ENCODE data around the gene B3GNT5.

B3GNT5 gene

DNA sequence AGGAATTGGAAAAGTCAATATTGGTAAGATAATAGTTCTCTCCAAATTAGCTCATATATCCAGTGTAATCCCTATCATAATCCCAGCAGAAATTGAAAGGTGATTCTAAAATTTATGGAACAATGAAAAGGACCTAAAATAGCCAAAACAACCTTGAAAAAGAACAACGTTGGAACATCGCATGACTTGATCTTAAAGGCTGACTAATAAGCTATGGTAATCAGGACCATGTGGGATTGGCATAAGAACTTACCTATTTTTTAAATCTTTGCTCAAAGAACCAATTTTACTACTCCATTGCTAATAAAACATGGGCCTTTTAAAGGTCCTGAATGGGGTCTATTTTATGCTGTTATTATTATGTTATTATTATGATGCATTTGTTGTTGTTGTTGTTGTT lies 40.9 kb downstream of the B3GNT5 start:
- DNase-seq (ENCODE audit: low read depth) = no peak

DNA sequence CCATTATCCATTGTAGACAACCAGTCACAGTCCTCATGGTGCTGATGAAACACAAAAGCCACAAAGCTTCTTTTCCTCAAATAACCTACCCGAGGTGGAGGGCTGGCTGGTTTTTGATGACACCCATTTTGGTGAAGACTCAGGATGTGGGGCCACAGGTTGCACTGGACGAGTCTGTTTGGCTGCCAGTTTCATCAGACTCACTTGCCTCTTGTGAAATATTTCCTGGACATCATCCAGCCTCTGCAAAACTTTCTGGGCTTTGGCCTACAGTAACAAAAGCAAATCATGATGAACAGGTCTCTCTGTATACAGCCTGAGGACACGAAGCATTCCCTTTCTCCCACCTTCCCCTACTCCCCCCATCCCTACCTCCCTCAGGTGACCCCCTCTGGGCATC lies 42.2 kb downstream of the B3GNT5 start:
- no peak for DNase-seq (ENCODE audit: low read depth)

DNA sequence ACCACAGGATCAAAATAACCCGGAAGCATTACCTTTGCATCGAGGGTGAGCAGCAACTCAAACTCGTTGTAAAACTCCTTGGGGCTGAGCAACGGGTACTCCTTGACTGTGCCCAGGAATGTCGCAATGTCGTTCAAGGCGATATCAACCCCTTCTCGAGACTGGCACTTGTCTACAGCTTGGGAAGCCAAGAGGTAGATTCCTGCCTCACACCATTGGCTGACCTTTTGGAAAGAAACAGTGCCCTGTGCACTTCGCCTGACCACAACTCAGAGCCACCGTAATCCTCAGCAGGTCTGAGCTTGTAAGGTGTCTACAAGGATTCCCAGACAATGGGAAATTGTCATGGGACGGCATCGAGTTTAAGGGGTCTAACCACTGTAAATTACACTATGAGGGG lies 43.9 kb downstream of the B3GNT5 start:
- DNase-seq (ENCODE audit: low read depth) = no peak

DNA sequence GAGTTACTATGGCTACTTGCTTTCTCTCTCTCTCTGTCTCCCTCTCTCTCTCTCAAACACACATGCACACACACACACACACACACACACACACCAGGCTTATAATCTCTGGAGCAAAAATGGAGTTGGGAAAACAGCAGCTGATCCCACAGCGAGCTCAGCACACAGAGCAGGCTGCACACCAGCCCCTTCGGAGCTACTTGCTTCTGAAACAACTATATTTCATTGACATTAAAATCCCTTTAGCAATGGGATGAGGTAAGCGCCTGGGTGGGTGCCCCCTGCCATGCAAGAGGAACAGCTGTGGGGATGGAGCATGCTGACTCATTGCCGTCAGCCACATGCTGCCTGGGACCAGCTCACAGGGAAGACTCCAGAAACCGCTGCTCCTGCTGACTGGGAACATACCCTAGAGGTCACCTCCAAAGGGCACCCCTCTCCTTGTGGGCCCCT lies 45.7 kb downstream of the B3GNT5 start:
- DNase-seq (ENCODE audit: low read depth) = no peak

DNA sequence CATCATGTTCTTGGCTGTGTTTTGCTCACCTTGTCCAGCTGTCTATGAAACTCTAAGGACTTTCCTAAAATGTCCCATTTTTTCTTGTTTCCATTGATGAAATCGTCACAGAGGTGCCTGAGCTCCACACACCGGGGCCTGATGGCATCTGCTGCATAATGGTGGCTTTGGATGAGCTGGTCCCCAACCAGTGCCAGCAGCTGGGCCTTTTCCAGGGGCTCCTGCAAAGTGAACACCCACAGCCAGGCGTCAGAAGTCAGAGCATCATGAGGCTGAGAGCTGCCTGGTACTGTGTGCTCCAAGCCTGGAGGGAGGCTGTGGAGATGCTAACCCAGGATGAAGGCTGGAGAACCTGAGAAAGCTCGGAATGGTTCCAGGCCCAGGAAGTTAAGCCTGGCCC lies 46.9 kb downstream of the B3GNT5 start:
- DNase-seq (ENCODE audit: low read depth) = no peak

DNA sequence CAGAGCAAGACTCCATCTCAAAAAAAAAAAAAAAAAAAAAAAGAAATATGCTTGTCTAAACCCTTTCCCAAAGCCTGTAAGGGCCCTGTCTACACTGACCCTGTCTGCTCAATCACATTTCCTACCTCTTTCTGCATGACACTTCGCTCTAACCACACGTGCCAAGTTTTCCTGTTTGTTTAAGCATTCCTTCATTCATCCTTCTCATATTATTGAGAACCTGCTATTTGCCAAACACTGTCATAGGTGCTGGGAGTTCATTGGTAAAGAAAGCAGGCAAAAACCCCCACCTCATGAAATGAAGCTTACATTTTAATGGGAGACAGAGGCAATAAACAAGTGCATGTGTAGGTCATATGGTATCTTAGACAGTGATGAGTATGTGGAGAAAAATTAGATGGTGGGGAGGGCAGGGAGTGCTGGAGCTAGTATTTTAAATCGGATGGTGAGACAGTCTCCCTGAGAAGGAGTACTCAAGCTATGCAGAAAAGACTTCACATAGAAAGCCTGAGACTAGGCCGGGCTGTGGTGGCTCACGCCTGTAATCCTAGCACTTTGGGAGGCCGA lies 48.0 kb downstream of the B3GNT5 start:
- DNase-seq (ENCODE audit: low read depth) = no peak

DNA sequence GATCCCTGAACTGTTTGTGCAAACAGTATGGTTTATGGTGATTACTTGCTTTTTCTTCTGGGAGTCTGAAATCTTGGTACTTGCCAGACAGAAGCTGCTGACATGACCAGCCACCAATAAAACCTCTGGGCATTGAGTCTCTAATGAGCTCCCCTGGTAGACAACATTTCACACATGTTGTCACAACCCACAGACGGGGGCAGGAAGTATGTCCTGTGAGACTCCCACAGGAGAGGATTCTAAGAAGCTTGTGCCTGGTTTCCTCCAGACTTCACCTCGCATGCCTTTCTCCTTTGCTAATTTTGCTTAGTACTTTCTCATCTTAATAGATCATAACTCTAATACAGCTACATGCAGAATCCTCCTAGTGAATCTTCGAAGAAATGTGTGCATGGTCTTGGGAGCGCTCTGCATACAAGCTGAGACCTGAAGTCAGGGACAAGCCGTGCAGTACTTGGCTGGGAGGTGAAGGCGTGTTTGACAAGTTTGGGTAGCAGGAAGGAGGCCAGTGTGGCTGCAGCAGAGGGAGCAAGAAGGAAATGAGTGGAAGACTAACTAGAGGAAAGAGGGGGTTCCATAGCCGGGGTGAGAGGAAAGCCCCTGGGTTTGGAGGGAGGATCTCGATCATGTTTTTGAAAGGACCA lies 49.0 kb downstream of the B3GNT5 start:
- no peak for DNase-seq (ENCODE audit: low read depth)

DNA sequence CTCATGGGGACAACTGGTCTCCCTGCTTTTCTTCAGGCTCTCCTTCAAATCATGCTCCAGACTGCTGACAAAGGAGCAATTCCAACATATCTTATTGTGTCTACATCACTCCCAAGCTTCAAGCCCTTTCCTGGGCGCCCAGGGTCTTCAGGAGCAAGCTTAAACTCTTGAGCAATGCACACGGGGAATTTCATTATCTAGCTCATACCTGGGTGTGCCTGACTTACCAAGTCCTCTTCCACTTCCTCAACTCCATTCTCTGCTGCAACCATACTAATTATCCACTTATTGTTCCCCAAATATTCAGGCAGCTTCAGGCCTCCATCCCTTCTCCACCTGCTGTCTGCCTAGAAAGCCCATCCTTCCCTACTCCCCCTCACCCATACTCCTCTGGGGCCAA lies 50.6 kb downstream of the B3GNT5 start:
- DNase-seq (ENCODE audit: low read depth) = no peak

DNA sequence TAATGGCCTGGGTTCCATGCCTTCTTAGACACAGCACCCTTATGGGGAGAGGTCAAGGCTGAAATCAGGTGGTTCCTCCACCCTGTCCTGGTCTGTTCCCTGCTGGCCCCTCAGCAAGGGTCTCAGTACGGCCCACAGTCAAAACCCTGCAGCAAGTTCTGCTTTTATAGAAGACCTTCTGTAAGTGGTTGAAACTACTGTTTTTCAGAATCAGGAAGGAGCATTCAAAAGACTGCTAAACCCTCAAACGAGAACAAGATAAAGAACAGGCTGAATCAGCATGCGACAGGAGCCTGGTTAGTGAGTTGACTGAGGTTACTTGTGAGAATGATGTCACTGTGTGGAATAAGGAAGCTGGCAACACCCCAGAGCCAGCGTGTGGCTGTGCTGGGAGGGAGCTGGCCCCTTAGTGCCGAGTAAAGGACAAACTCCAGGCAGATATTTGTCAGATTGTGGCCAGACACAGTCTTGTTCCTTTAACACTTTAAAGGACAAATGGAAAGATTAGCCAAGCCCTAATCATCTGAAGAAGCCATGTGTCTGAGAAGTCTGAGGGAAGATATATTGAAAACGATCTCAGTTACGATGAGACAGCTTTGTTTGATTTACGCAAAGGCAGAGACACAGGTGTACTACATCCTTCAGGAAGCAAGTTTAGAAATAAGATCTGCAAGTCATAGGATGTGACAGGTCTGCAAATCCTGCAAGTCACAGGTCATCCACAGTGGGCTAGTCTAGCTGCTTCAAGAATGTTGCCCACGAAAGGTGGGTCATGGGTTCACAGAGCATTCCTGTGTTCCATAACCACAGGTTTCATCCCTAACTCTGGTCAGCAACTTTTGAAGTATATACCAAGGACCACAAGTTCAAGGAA lies 54.0 kb downstream of the B3GNT5 start:
- peak; percentile 53 for DNase-seq (ENCODE audit: low read depth)

DNA sequence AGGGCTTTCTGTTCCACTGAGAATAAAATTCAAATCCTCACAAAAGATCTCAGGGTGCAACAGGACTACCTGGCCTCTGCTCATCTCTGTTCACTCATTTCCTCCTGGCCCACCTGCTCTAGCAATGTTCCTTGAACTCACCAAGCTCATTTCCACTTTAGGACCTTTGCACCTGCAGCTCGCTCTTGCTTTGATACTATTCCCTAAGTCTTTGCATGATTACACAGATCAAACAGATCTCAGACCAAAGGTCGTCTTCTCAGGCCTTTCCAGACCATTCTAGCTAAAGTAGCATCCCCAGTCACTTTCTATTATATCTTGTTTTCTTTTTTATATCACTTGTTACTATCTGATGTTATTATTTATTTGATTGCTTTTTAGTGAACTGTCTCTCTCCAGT lies 54.7 kb downstream of the B3GNT5 start:
- DNase-seq (ENCODE audit: low read depth) = no peak

DNA sequence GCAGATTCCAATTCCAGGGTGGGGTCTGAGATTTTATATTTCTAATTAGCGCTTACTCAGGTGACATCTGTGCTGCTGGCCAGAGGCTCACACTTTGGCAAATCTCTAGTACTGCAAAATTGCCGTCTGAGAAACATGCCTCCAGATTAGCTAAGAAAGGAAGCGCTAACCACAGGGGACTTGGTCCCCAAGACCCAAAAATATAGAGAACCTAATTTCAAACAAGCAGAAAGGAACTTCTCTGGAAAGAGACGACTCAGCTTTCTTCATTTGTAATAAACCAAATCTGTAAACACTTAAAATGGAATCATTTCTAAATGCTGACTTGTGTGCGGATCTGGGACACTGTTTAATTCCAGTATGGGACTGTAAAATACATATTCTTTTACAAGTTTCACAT lies 55.7 kb downstream of the B3GNT5 start:
- DNase-seq (ENCODE audit: low read depth) = no peak

DNA sequence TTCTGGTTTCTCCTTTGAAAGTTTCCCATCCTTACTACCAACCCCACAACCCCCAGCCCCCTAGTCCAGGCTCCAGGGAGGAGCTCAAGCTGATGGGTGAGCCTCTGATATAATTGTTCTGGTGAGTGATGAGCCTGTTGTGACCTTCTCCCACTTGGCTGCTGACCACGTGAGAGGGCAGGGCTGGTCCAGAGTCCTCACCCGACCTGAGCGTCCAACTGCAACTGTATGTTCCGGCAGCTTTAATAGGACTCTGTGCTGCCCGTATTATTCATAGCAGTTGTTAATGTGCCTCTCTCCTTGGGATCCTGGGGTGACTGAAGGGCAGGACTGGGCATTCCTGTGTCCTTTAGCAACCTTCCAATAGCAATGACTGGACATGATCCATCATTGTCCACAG lies 56.2 kb downstream of the B3GNT5 start:
- DNase-seq (ENCODE audit: low read depth) = no peak

DNA sequence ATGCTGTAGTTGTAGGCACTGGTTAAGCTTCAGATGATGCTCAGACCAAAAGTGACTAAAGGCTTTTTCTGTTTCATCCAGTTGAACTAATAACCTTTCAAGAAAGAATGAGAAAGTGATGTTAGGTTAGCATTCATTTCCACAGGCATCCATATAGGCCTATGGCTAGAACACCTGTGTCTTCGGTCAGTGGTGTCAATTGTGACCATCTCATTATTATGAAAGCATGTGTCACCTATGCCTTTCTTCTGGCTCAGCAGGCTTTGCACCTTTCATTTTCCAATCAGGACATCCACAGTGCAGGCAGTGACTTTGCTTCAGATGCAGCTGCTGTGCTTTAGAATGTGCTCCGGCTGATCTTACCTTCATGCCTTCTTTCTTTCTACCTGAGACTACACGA lies 57.9 kb downstream of the B3GNT5 start:
- no peak for DNase-seq (ENCODE audit: low read depth)

DNA sequence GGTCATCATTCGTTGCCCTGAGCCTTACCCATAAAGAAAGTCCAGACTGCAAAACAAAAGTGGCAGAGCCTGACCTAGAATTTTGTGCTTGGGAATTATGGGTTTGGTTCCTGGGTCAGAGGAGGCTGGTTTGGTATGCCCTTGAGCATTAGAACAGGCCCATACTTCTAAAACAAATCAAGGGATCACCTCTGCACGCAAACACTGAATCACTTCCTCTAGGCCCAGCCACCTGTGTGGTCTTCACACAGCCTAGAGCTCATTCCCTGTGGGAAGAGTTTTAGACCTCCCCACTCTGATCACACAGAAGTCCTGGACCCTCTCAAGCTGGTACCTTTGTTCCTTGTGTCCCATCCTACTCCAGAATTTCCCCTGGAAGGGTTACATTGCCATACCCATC lies 59.4 kb downstream of the B3GNT5 start:
- no peak for DNase-seq (ENCODE audit: low read depth)

DNA sequence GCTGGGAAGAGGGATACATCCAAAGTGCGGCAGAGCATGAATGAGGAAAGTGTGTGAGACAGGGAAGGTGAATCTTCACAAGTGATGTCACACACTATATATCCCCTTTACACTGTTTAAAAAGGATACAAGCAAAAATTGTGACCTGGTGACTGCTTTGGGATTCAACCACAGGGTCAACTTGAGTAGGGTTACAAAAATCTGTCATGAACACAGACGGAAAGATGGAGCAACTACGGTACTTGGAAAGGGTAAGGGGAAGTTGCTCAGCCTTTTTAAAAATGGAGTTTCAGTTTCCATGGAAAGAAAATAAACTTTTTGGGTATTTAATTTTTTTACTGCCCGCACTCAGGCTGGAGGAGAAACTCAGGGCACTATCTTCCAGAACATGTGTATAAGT lies 60.3 kb downstream of the B3GNT5 start:
- DNase-seq (ENCODE audit: low read depth) = no peak

DNA sequence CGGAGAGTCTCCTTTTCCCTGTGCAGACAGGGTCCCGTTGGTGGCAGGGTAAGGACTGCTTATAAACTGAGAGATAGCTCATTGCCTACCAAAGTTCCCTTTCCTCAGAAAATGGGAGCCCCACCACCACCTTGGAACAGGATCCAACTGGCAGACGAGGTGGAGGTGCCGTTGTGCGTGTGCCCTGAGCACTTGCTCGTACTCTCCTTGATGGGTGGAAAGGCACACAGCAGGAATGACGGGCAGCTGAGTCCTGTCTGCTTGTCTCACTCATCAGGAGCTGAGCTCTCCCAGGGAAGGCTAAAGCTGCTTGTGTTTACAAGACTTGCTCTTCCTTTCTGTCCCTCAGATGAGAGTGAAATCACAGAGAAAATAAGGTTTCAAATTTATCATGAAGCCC lies 60.7 kb downstream of the B3GNT5 start:
- DNase-seq (ENCODE audit: low read depth) = no peak

DNA sequence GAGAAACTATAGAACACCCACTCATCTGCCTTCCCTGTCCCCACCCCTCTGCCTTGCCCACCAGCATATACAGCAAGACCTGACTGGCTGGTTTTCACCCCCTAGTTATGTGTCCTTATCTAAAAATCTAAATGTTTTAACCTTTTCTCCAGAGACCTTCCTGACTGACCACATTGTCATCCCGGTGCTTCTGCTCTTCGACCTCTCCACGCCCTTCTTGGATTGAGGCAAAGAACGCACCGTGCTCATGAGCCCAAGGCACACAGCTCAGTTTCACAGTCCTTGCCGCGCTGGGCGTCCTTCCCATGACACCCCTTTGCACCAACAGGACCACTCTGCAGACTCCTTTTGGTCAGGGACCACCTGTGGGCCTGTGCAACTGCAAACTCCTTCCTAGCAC lies 62.7 kb downstream of the B3GNT5 start:
- DNase-seq (ENCODE audit: low read depth) = no peak

DNA sequence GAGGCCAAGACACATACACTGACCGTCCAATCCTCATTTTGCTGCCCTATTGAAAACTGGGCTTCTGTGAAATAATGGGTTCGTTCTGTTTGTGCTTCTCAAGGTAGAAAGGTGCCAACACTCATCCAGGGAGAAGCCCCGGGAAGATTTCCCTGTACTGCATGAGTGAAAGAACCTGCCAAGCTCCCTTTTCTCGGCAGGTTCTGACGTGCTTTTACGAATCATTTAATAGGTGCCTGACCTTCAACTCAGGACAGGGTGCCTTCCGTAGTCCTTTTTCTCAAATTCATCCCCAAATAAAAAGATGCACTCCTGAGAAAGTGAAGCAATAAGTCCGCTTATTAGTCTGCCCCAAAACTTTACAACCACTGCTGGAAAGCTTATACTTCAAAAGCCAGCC lies 64.2 kb downstream of the B3GNT5 start:
- no peak for DNase-seq (ENCODE audit: low read depth)

DNA sequence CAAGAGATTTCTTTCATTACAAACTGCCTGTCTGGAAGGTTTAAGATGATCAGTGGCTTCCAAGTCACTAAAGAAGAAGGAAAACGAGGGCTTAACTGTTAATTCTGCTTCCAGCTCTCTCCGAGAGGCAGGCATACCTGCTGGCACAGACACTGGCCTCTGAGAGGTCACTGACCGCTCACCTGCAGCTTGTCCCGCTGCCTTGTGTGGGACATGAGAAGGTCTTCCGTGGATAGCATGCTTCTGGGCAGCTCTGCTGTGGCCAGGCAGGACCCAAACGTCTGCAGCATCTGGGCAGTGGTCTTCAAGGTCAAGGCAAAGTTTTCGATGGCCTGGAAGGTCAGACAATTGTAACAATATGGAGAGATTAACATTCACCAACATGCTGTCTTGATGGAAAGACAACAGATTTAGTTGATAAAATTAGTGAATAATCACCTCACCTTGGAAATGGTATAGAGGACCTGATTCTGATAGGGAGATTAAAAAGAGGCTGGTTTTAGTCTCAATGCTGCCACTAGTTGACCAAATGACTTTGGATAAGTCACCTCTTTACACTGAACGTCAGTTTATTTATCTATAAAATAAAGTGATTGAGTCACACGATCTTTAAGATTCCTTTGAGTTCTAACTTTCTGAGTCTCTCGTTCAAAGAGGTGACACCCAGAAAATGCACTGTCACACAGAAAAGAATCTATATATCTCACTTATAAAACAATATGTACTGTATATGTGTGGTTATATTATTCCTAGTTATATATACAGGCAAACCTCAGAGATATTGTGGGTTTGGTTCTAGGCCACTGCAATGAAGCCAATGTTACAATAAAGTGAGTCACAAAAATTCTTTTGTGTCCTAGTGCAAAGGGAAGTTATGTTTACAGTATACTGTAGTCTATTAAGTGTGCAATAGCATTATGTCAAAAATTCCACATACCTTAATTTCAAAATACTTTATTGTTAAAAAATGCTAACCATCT lies 65.1 kb downstream of the B3GNT5 start:
- DNase-seq (ENCODE audit: low read depth) = no peak

DNA sequence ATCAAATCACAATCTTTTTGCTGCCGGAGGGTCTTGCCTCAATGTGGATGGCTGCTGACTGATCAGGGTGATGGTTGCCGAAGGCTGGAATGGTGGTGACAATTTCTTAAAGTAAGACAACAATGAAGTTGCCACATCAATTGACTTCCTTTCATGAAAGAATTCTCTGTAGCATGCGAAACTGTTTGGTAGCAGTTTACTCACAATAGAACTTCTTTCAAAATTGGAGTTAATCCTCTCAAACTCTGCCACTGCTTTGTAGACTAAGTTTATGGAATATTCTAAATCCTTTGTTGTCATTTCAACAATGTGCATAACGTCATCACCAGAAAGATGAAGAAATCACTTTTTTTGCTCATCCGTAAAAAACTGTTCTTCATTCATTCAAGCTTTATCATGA lies 65.8 kb downstream of the B3GNT5 start:
- no peak for DNase-seq (ENCODE audit: low read depth)

DNA sequence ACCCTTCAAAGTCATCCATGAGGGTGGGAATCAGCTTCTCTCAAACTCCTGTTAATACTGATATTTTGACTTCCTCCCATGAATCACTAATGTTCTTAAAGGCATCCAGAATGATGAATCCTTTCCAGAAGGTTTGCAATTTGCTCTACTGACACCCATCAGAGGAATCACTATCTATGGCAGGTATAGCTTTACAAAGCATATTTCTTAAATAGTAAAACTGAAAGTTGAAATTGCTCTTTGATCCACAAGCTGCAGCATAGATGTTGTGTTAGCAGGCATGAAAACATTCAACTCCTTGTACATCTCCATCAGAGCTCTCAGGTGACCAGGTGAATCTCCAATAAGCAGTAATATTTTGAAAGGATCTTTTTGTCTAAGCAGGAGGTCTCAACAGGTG lies 66.3 kb downstream of the B3GNT5 start:
- no peak for DNase-seq (ENCODE audit: low read depth)

All from CMK (cell line).